Keratinocyte (primary cell): ENCODE results near the gene MAD1L1. TPM values are rescaled to one million over a fixed set of nuclear protein-coding genes. Genes with fewer than 3 reads are reported as not detected.

Source experiments
- DNase-seq: peaks from one replicate; pipeline ENCODE4 v3.0.0-alpha.2; 2011; ENCODE audit warnings: low read depth, missing footprints, low spot score
- FAIRE-seq: peaks from 2 replicates; lab custom pipeline; 2011; peaks lifted over from hg19 to GRCh38; lab: Jason Lieb, UNC
- H2AFZ ChIP-seq: 2 replicates; pipeline ENCODE4 v1.6.0; 2012; ENCODE audit warnings: low read length, control low read depth, inconsistent platforms; ENCODE audit not compliant: control insufficient read depth
- H3K27ac ChIP-seq: 2 replicates; pipeline ENCODE4 v1.5.1; 2011; ENCODE audit warnings: low read length; ENCODE audit not compliant: control insufficient read depth, insufficient read depth
- H3K27me3 ChIP-seq: 3 replicates; pipeline ENCODE4 v1.6.0; 2011; ENCODE audit warnings: low read length; ENCODE audit not compliant: control insufficient read depth, insufficient read depth; ENCODE audit errors: extremely low read depth
- H3K36me3 ChIP-seq, 2 experiments: 2 replicates in 1 of 2; 3 replicates in 1 of 2; pipeline ENCODE4 v1.5.1; 2011; ENCODE audit warnings: low read length in 2 of 2, mild to moderate bottlenecking in 1 of 2; ENCODE audit not compliant: control insufficient read depth in 2 of 2, insufficient read depth in 2 of 2; ENCODE audit errors: extremely low read depth in 1 of 2
- H3K4me1 ChIP-seq: 3 replicates; pipeline ENCODE4 v1.5.1; 2011; ENCODE audit warnings: low read length; ENCODE audit not compliant: control insufficient read depth, insufficient read depth; ENCODE audit errors: extremely low read depth
- H3K4me2 ChIP-seq: 3 replicates; pipeline ENCODE4 v1.6.0; 2011; ENCODE audit warnings: low read depth, low read length; ENCODE audit not compliant: control insufficient read depth, insufficient read depth; ENCODE audit errors: extremely low read depth
- H3K4me3 ChIP-seq, 3 experiments: fragments of 200-600 bp in 1 of 3; sonication (generic) in 1 of 3; 2 replicates in 2 of 3; 3 replicates in 1 of 3; pipeline ENCODE4 v1.5.1; 2011 to 2016; ENCODE audit warnings: low read length in 3 of 3, mild to moderate bottlenecking in 3 of 3, control low read depth in 2 of 3, inconsistent platforms in 1 of 3, low read depth in 1 of 3, mixed read lengths in 1 of 3, mixed run types in 1 of 3, moderate library complexity in 1 of 3; ENCODE audit not compliant: control insufficient read depth in 2 of 3, insufficient read depth in 2 of 3; ENCODE audit errors: extremely low read depth in 1 of 3
- H3K79me2 ChIP-seq: 2 replicates; pipeline ENCODE4 v1.6.0; 2012; ENCODE audit warnings: low read length; ENCODE audit not compliant: control insufficient read depth, insufficient read depth
- H3K9ac ChIP-seq: 3 replicates; pipeline ENCODE4 v1.6.0; 2011; ENCODE audit warnings: low read length; ENCODE audit not compliant: control insufficient read depth, insufficient read depth; ENCODE audit errors: extremely low read depth
- H3K9me1 ChIP-seq: 3 replicates; pipeline ENCODE4 v1.6.0; 2011; ENCODE audit warnings: low read length; ENCODE audit not compliant: control insufficient read depth, insufficient read depth; ENCODE audit errors: extremely low read depth
- H3K9me3 ChIP-seq: 2 replicates; pipeline ENCODE4 v1.5.1; 2012; ENCODE audit warnings: low read depth, low read length; ENCODE audit not compliant: control insufficient read depth
- H4K20me1 ChIP-seq: 3 replicates; pipeline ENCODE4 v1.6.0; 2011; ENCODE audit warnings: low read length; ENCODE audit not compliant: control insufficient read depth, insufficient read depth; ENCODE audit errors: extremely low read depth
- EZH2 ChIP-seq: IDR thresholded peaks from one replicate; pipeline ENCODE4 v1.6.1; 2012; ENCODE audit warnings: inconsistent platforms, mild to moderate bottlenecking, low read length, moderate library complexity
- dilution Hi-C: fragments of 300-500 bp; cut with MboI; formaldehyde crosslinking; loops from one replicate; pipeline ENCODE4 v1.7.0; 2020; ENCODE audit warnings: low sequenced_read_pairs; ENCODE audit not compliant: extremely low pct_ligation_motif_present
- polyA plus RNA-seq, 5 experiments: library from polyadenylated mRNA; depleted of rRNA in 3 of 5; stranded (reverse) in 3 of 5; stranded (forward) in 1 of 5; unstranded in 1 of 5; fragments of >200 nt; gene quantifications; 1 replicate in 1 of 5; 2 replicates in 3 of 5; 3 replicates in 1 of 5; pipeline versions ENCODE4 v1.2.1 to v1.2.3, GENCODE V29; 2011 to 2012; ENCODE audit warnings: missing spikeins in 2 of 5, low read depth in 1 of 5, low replicate concordance in 1 of 5
- TF ChIP-seq, protein P1 (sequence below), 3 experiments: IDR thresholded peaks in 1 of 3; conservative IDR thresholded peaks in 1 of 3; optimal IDR thresholded peaks in 1 of 3; 2 replicates in 2 of 3; 3 replicates in 1 of 3; pipeline versions ENCODE3 to v1.5.1; 2011; ENCODE audit warnings: low read length in 3 of 3, mild to moderate bottlenecking in 3 of 3, moderate library complexity in 2 of 3, control low read depth in 1 of 3, inconsistent platforms in 1 of 3; ENCODE audit not compliant: insufficient read depth in 2 of 3; ENCODE audit errors: extremely low read depth in 1 of 3

Gene MAD1L1
- polyA plus RNA-seq, 1 donor (not counting 4 experiments of a cell fraction or from before 2014, with no cell fraction given) = 18.0 TPM

DNA sequence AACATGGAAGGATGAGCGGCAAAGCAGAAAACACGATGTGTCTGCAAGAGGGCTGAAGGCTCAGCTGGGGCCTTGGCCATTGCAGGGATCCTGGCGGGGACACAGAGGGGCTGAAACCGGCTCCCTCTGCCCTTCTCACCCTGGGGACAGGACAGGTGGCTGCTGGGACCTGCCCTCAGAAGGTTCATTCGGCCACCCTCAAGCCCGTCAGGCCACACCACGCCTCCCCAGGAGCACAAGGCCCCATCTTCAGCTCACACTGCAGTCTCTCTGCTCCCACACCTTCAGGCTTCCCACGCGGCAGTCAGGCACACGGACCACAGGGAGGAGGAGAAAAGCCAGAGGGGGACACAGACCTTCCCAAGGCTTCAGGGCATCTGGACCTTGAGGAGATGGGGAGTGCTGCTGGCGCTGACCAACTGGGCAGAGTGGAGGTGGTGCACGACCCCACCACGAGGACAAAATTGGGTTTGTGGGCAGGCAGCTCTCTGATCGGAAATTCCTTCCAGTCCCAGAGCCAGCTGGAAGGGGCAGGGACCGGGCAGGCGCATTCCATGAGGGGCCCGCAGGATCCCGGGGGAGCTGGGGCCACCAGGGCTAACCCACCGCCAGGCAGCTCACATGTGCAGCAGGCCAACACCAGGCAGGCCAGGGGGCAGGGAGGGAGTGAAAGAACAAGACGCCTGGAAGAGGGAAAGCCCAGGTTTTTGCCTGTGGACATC, 104.0 kb downstream of the MAD1L1 start:
- Histone ChIP-seq H3K4me2 (no peak overlapping the region), H3K4me3 (no peak overlapping the region), H3K79me2 (no peaks in the 10 kb centered on the region), H3K4me1 (no peaks in the 10 kb centered on the region), H2AFZ (no peak overlapping the region), H3K27me3 (no peaks in the 10 kb centered on the region), H4K20me1 (no peaks in the 10 kb centered on the region), H3K36me3 (peaks cover 0 to 13% of the 10 kb centered on the region in 2 experiments), H3K9me3 (no peaks in the 10 kb centered on the region), H3K27ac (no peak overlapping the region), H3K9me1 (no peaks in the 10 kb centered on the region), H3K9ac (no peak overlapping the region)
- no peak for TF ChIP-seq EZH2
- TF ChIP-seq, protein P1, sequence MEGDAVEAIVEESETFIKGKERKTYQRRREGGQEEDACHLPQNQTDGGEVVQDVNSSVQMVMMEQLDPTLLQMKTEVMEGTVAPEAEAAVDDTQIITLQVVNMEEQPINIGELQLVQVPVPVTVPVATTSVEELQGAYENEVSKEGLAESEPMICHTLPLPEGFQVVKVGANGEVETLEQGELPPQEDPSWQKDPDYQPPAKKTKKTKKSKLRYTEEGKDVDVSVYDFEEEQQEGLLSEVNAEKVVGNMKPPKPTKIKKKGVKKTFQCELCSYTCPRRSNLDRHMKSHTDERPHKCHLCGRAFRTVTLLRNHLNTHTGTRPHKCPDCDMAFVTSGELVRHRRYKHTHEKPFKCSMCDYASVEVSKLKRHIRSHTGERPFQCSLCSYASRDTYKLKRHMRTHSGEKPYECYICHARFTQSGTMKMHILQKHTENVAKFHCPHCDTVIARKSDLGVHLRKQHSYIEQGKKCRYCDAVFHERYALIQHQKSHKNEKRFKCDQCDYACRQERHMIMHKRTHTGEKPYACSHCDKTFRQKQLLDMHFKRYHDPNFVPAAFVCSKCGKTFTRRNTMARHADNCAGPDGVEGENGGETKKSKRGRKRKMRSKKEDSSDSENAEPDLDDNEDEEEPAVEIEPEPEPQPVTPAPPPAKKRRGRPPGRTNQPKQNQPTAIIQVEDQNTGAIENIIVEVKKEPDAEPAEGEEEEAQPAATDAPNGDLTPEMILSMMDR (optimal IDR thresholded peaks at IDR 0.05 in 1 of 3, IDR thresholded peaks at IDR 0.05 in 1 of 3, conservative IDR thresholded peaks at IDR 0.05 in 1 of 3; ENCODE audit: extremely low read depth in 1 of 3, insufficient read depth in 2 of 3, low read length in 3 of 3) = no peak
- DNase-seq = no peak
- dilution Hi-C loops = no loop called here
- no peak for FAIRE-seq

DNA sequence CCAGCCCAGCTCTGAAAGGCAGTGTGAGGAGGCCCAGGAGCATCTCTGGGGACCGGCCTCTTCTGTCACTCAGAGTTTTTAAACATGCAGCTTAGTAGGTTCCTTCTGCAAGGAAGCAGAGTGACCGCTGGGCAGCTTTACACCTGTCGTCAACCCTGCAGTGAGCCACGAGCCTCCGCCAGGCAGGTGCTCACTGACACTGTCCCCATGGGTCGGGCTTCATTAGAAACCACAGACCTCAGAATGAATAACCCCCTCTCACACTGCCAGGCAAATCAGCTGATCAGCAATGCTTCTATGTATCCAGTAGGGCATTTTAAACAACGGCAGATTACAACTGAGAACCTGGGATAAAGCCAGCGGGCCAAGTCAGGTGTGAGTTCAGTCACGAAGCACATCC, 106.1 kb downstream of the MAD1L1 start:
- no peaks in the 10 kb centered on the region for H3K4me1 ChIP-seq
- no peak for TF ChIP-seq EZH2
- TF ChIP-seq, protein P1 (optimal IDR thresholded peaks at IDR 0.05 in 1 of 3, IDR thresholded peaks at IDR 0.05 in 1 of 3, conservative IDR thresholded peaks at IDR 0.05 in 1 of 3; ENCODE audit: extremely low read depth in 1 of 3, insufficient read depth in 2 of 3, low read length in 3 of 3) = no peak
- FAIRE-seq (no peak), DNase-seq (no peak)
- H3K4me3 ChIP-seq = no peak overlapping the region
- dilution Hi-C loops = no loop called here
- H3K4me2 ChIP-seq = no peak overlapping the region
- H2AFZ ChIP-seq = no peak overlapping the region
- H3K27ac ChIP-seq = no peak overlapping the region
- H3K9ac ChIP-seq = no peak overlapping the region
- H3K36me3 ChIP-seq = peaks cover 0 to 15% of the 10 kb centered on the region in 2 experiments
- no peaks in the 10 kb centered on the region for H3K9me3 ChIP-seq
- no peaks in the 10 kb centered on the region for H4K20me1 ChIP-seq
- no peaks in the 10 kb centered on the region for H3K27me3 ChIP-seq
- H3K79me2 ChIP-seq = no peaks in the 10 kb centered on the region
- no peaks in the 10 kb centered on the region for H3K9me1 ChIP-seq
